Endothelial cell of umbilical vein (primary cell): ENCODE results near the gene BNC2. TPM values are rescaled to one million over a fixed set of nuclear protein-coding genes. Genes with fewer than 3 reads are reported as not detected.

Experiments
- BruUV-seq: library from RNA; stranded (reverse); fragments of 400-500 nt; replicated peaks from 2 replicates; lab custom pipeline; 2021; lab: Mats Ljungman, UMichigan
- CTCF ChIA-PET: fragments of 300-600, 350-600 bp; sonication (Branson Sonifier 250); formaldehyde crosslinking; loops from one replicate; lab custom pipeline; 2021; ENCODE audit warnings: antibody characterized with exemption, inconsistent platforms; lab: Charles Lee
- POLR2A ChIA-PET: fragments of 300-600, 350-600 bp; sonication (Branson Sonifier 250); formaldehyde crosslinking; loops from one replicate; lab custom pipeline; 2021; ENCODE audit warnings: antibody characterized with exemption, inconsistent platforms; lab: Charles Lee
- DNase-seq: peaks from one replicate; pipeline ENCODE4 v3.0.0-alpha.2; 2011; ENCODE audit warnings: low read depth, low spot score
- FAIRE-seq: peaks from 2 replicates; lab custom pipeline; 2011; peaks lifted over from hg19 to GRCh38; lab: Jason Lieb, UNC
- H2AFZ ChIP-seq: 2 replicates; pipeline ENCODE4 v1.6.0; 2012; ENCODE audit warnings: low read depth, low read length, control low read depth, inconsistent platforms
- H3K27ac ChIP-seq: 2 replicates; pipeline ENCODE4 v1.5.1; 2011; ENCODE audit warnings: low read depth, mild to moderate bottlenecking, control low read depth, low read length, moderate library complexity; ENCODE audit not compliant: insufficient read depth
- H3K27me3 ChIP-seq, 2 experiments: 2 replicates each; pipeline versions ENCODE4 v1.6.0 to v1.6.1; 2011; ENCODE audit warnings: low read length in 2 of 2, mixed read lengths in 1 of 2; ENCODE audit not compliant: control insufficient read depth in 2 of 2, insufficient read depth in 2 of 2
- H3K36me3 ChIP-seq, 2 experiments: 2 replicates in 1 of 2; 3 replicates in 1 of 2; pipeline ENCODE4 v1.5.1; 2011; ENCODE audit warnings: low read length in 2 of 2, mild to moderate bottlenecking in 1 of 2, moderate library complexity in 1 of 2; ENCODE audit not compliant: control insufficient read depth in 2 of 2, insufficient read depth in 2 of 2; ENCODE audit errors: extremely low read depth in 1 of 2
- H3K4me1 ChIP-seq: 3 replicates; pipeline ENCODE4 v1.5.1; 2011; ENCODE audit warnings: mild to moderate bottlenecking, low read length; ENCODE audit not compliant: control insufficient read depth, insufficient read depth; ENCODE audit errors: extremely low read depth
- H3K4me2 ChIP-seq: 2 replicates; pipeline ENCODE4 v1.6.1; 2011; ENCODE audit warnings: low read length, control low read depth, mixed read lengths; ENCODE audit not compliant: insufficient read depth
- H3K4me3 ChIP-seq, 3 experiments: fragments of 200-600 bp in 1 of 3; sonication (generic), shearing (Covaris generic) in 1 of 3; replicated peaks in 1 of 3; 2 replicates each; pipeline ENCODE4 v1.5.1; 2011 to 2016; ENCODE audit warnings: control low read depth in 3 of 3, low read length in 3 of 3, mild to moderate bottlenecking in 2 of 3, inconsistent platforms in 1 of 3, low read depth in 1 of 3, moderate library complexity in 1 of 3; ENCODE audit not compliant: insufficient read depth in 1 of 3
- H3K79me2 ChIP-seq: 2 replicates; pipeline ENCODE4 v1.6.0; 2012; ENCODE audit warnings: low read length, inconsistent platforms; ENCODE audit not compliant: control insufficient read depth, insufficient read depth
- H3K9ac ChIP-seq: replicated peaks from 2 replicates; pipeline ENCODE3; 2011; ENCODE audit warnings: low read length, control low read depth; ENCODE audit not compliant: insufficient read depth; ENCODE audit errors: extremely low read depth
- H3K9me1 ChIP-seq: replicated peaks from 3 replicates; pipeline ENCODE4 v1.6.0; 2011; ENCODE audit warnings: mild to moderate bottlenecking, low read length; ENCODE audit not compliant: control insufficient read depth, insufficient read depth; ENCODE audit errors: extremely low read depth
- H3K9me3 ChIP-seq: replicated peaks from 2 replicates; pipeline ENCODE4 v1.5.1; 2012; ENCODE audit warnings: low read length, inconsistent platforms; ENCODE audit not compliant: control insufficient read depth, insufficient read depth
- H4K20me1 ChIP-seq: replicated peaks from 2 replicates; pipeline ENCODE3; 2011; ENCODE audit warnings: mild to moderate bottlenecking, low read length; ENCODE audit not compliant: control insufficient read depth, insufficient read depth; ENCODE audit errors: extremely low read depth
- CTCF ChIP-seq, 2 donors: IDR thresholded peaks; 1 replicate in 1 of 2; 2 replicates in 1 of 2; pipeline ENCODE4 v1.5.1; 2011; ENCODE audit warnings: low read length in 2 of 2, mild to moderate bottlenecking in 2 of 2, moderate library complexity in 2 of 2, control low read depth in 1 of 2, inconsistent platforms in 1 of 2, low read depth in 1 of 2; ENCODE audit not compliant: insufficient read depth in 1 of 2; ENCODE audit errors: extremely low read depth in 1 of 2
- EZH2 ChIP-seq: IDR thresholded peaks from 2 replicates; pipeline ENCODE4 v1.6.1; 2012; ENCODE audit warnings: borderline replicate concordance, low read depth, mild to moderate bottlenecking, moderate library complexity, low read length, inconsistent platforms; ENCODE audit not compliant: severe bottlenecking
- FOS ChIP-seq: IDR thresholded peaks from 2 replicates; pipeline ENCODE4 v1.6.1; 2011; ENCODE audit warnings: mild to moderate bottlenecking, low read length, moderate library complexity, borderline replicate concordance; ENCODE audit not compliant: insufficient read depth
- GATA2 ChIP-seq: IDR thresholded peaks from 2 replicates; pipeline ENCODE4 v1.7.0; 2011; ENCODE audit warnings: low read depth, mild to moderate bottlenecking, moderate library complexity, mixed read lengths, low read length; ENCODE audit not compliant: insufficient read length, insufficient read depth
- JUN ChIP-seq: IDR thresholded peaks from 2 replicates; pipeline ENCODE4 v1.6.1; 2011; ENCODE audit warnings: borderline replicate concordance, low read depth; ENCODE audit not compliant: insufficient read length, insufficient read depth
- MAX ChIP-seq: IDR thresholded peaks from 2 replicates; pipeline ENCODE4 v1.6.1; 2011; ENCODE audit not compliant: insufficient read depth, insufficient read length
- MYC ChIP-seq: IDR thresholded peaks from one replicate; pipeline ENCODE4 v1.6.1; 2011; ENCODE audit warnings: mild to moderate bottlenecking, low read depth, low read length
- POLR2A ChIP-seq: IDR thresholded peaks from 2 replicates; pipeline ENCODE4 v1.6.1; 2012; ENCODE audit warnings: low read depth, mild to moderate bottlenecking, control low read depth, low read length
- POLR2AphosphoS5 ChIP-seq: IDR thresholded peaks from 2 replicates; pipeline ENCODE4 v1.6.1; 2012; ENCODE audit warnings: low read depth, mild to moderate bottlenecking, control low read depth, low read length, moderate library complexity; ENCODE audit not compliant: insufficient read depth
- dilution Hi-C: fragments of 300-500 bp; cut with MboI; formaldehyde crosslinking; loops from one replicate; pipeline ENCODE4 v1.15.0; 2019; ENCODE audit warnings: low sequenced_read_pairs; ENCODE audit not compliant: extremely low pct_ligation_motif_present
- intact Hi-C: fragments of 100-400 bp; cut with micrococcal nuclease; formaldehyde crosslinking; loops from one replicate; pipeline ENCODE4 v1.10.0; 2022
- polyA plus RNA-seq, 4 experiments: library from polyadenylated mRNA; depleted of rRNA in 3 of 4; stranded (reverse) in 3 of 4; unstranded in 1 of 4; fragments of >200 nt; gene quantifications; 2 replicates each; pipeline versions ENCODE4 v1.2.1 to v1.2.3, GENCODE V29; 2011 to 2012; ENCODE audit warnings: missing spikeins in 1 of 4
- total RNA-seq: library from RNA; stranded (reverse); gene quantifications from 2 replicates; pipeline ENCODE4 v1.2.3, GENCODE V29; 2021

The BNC2 gene
- total and polyA plus RNA-seq, 2 donors (not counting 3 experiments of a cell fraction or from before 2014, with no cell fraction given), result 12.1 to 34.3 TPM

- no TSS peak for BruUV-seq
- Histone ChIP-seq H4K20me1 (no peaks in the 10 kb centered on the region), H3K27ac (no peak overlapping the region), H3K9me1 (no peaks in the 10 kb centered on the region), H3K27me3 (no peaks in the 10 kb centered on the region), H2AFZ (no peak overlapping the region), H3K79me2 (no peaks in the 10 kb centered on the region), H3K36me3 (no peaks in the 10 kb centered on the region), H3K4me2 (no peak overlapping the region), H3K4me1 (no peaks in the 10 kb centered on the region), H3K4me3 (no peak overlapping the region), H3K9ac (no peak overlapping the region), H3K9me3 (no peaks in the 10 kb centered on the region)
- no peak for DNase-seq
- ChIA-PET POLR2A (no interaction called here), CTCF (interaction anchor here (1.5 kb wide), 1 partner anchor 11 kb away, joined by 4 read pairs; no protein-coding TSS in a partner anchor)
- intact Hi-C loops (no loop called here), dilution Hi-C loops (no loop called here)
- no peak for FAIRE-seq
- TF ChIP-seq FOS, result no peak
- no peak for TF ChIP-seq POLR2A
- no peak for TF ChIP-seq EZH2
- no peak for TF ChIP-seq MAX
- TF ChIP-seq GATA2, result no peak
- no peak for TF ChIP-seq JUN
- no peak for TF ChIP-seq POLR2AphosphoS5
- no peak for TF ChIP-seq MYC
- TF ChIP-seq CTCF (IDR thresholded peaks at IDR 0.05; ENCODE audit: extremely low read depth in 1 of 2, insufficient read depth in 1 of 2, low read depth in 1 of 2, low read length in 2 of 2), result no peak
Measured at GRCh38 chr9:16753256-16753655, 117.2 kb downstream of the BNC2 start.
